Renal cortical epithelial cell (primary cell): ENCODE measurements around the gene DHX8. TPM values are rescaled to one million over a fixed set of nuclear protein-coding genes. Genes with fewer than 3 reads are reported as not detected.

Source experiments
- DNase-seq: peaks from one replicate; pipeline ENCODE4 v3.0.0-alpha.2; 2011; ENCODE audit warnings: low read depth
- total RNA-seq: library from RNA; depleted of rRNA; stranded (reverse); fragments of >200 nt; gene quantifications from 2 replicates; pipeline ENCODE4 v1.2.3, GENCODE V29; 2014

Gene DHX8
- total RNA-seq, 1 donor from 2014 or later: 57.4 TPM

DNA sequence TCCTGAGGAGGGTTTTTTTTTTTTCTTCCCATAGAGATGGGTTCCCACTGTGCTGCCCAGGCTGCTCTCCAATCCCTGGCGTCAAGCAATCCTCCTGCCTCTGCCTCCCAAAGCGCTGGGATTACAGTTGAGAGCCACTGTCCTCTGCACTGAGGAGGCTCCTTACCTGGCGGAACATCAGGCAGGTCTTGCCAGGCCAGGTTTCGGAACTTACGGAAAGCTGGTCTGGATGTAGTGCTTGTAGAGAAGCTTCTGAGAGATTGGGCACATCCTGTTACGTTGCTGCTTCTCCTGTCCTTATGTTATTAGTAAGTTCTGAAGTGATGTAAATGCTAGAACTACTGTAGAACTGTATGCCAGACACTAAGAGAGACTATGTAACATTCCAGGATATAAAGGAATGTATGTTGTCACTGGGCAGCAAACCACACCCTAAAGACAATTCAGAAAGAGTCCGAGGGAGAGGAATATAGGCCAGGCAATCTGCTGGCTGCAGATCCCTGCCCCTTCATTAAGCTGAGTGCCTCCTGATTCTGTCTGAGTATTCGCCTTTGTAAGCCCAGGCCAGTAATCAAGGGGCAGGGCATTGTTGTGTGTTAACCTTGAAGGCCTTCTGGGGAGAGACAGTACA, 41.3 kb downstream of the DHX8 start:
- no peak for DNase-seq

DNA sequence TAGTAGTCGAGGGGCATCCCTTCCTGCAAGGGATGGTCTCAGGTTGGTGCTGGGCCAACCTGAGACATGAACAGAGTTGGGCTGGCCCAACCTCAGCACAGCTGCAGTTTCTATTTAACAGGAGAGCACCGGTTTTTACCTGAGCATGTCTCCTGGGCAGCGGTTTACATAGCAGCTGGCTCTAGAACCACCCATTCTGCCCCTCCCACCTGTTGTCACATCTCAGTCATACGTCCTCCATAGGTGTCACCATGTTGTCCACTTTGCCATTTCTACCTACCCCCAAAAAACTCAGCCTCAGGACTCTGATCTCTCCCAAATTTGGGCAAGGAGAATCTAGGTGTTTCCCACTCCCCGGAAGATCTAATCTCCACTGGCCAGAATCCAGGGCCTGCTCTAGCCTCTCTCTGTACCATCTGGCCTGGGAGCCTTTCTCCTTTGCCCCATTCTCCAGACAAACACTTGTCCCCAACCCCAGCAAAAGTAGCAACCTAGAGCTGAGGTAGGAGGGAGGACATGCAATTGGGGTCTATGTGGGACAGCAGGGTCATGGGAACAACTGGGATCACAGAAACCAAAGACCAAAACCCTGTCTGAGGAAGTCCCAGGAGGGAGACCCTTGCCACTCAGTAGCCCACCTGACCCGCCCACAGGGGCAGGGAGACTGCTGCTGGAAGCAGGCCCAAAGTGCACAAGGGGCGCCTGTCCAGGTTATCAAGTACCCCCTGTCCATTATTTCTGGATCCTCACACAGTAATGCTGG, 43.3 kb downstream of the DHX8 start:
- DNase-seq: no peak

DNA sequence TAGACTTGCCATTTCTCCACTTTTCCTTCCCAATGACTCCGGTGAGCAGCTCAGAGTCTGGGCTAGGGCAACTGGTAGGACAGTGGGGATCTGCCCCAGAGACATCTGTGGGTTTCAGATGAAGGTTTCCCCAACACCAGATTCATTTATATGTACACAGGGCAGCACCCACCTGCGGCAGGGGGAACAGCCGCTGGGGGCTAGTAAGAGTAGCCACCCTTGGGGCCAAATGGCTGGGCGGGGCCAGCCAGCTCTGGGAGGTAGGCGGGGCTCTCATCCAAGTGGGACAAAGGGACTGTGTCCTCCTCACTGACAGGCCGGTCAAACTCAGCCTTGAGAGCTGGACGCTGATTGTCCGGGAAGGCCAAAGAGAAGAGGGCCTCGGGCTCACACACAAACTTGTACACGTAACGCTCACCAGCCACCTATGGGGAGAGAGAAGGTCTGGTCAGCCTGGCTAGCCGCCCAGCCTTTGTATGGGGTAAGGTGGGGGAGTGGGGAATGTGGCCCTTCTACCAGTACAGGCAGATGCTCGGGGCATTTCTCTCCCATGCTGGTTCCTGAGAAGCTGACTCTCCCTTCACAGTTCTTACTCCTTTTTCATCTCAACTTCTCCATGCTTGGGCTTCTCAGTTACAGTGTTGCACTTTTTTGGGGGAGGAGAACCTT, 44.7 kb downstream of the DHX8 start:
- peak; percentile 27 for DNase-seq

DNA sequence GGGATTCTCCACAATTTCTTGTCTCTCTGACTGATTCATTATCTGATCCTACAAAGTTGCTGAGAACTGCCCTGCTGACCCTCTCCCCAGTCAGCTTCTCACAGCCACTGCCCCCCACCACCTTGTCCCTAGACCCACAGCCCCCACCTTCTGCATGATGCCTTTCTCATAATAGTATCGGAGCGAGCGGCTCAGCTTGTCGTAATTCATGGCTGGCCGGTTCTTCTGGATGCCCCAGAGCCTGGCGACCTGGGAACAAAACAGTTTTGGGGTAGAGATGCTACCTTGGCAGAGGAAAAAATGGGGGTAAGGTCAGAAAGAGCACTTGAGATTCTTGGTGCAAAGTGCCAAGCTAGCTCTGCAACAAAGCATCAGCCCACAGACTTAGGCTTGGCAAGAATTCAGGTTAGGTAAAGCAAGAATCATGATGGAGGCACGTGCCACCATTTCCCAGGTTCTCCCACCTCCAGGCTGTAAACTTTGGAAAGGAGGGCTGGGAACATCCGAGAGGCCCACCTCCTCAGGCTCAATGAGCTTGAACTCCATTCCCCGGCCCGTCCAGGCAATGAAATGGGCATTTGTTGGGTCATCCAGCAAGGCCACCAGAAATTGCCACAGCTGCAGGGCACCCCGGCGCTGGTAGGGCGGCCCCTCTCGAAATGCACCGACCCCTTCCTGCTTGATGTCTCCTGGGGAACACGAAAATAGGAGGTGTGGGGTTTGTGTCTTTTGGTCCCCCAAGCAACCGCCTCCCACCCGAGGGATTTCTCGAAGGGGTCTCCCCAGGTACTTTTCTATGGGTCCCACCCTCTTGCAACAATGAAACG, 45.4 kb downstream of the DHX8 start:
- DNase-seq: no peak

DNA sequence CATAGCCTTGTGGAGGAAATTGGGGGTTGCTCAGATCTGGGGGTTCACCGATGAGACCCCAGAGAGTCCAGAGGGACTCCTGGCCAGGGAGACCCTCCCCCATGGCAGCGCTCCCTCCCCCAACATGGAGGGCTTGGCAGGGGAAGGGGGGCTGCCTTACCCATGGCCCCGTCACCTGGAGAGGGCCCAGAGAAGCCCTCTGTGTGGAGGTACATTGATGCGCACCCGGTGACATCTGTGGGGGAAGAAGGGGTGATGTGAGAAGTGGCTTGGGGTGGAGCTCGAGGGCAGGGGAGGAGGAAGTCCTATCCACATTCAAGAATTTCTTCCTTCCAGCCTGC, 46.1 kb downstream of the DHX8 start:
- no peak for DNase-seq

GRCh38 chr17:43530288-43531081, 46.7 kb downstream of the DHX8 start:
- peak; percentile 88 for DNase-seq

DNA sequence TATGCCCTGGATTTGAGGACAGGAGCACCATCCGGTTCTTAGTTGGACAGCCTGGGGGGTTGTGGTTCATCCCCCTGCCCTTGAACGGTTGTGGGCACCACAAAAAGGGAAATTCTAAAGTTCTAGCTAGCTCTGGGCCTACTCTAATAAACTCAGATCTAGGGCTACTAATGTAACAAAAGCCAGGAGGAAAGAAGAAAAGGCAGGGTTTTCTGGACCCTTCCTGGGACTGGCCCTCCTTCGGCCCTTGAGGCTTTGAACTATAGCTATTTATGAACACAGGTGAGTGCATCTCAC, 47.3 kb downstream of the DHX8 start:
- DNase-seq: no peak

- DNase-seq: no peak
Measured at GRCh38 chr17:43531955-43532354, 48.2 kb downstream of the DHX8 start.

GRCh38 chr17:43532581-43532980, 48.8 kb downstream of the DHX8 start:
- no peak for DNase-seq

- no peak for DNase-seq
Measured at GRCh38 chr17:43533699-43534098, 49.9 kb downstream of the DHX8 start.

GRCh38 chr17:43534909-43535308, 51.1 kb downstream of the DHX8 start:
- no peak for DNase-seq

DNA sequence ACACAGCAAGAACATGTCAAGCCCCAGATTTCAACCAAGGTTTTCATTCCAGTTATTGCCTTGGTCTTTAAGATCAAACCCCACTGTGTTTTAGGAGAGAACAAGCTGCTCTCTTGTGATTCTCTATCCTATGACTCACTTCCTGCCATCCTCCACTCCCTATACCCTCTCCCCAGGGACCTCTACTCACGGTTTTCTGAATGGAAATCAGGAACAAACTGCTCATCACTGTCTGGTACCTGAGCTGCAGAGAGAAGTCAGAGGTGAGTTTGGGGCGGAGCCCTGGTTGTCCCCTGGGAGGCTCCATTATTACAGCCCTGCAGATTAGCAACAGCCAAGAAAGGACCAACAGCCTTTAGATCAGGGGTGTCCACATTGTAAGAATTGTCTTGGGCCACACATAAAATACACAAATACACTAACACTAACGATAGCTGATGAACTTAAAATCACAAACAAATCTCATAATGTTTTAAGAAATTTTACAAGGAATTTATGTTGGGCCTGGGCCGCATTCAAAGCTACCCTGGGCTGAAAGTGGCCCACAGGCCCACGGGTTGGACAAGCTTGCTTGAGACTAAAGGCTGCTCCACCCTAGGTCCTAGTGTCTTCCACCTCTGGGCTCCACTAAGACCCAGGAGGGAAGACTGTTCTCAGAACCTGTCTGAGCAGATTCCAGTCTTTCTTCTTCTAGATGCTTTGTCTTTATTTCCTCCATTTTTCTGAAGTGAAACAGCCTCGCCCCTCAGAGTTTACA, 52.6 kb downstream of the DHX8 start:
- DNase-seq: no peak

DNA sequence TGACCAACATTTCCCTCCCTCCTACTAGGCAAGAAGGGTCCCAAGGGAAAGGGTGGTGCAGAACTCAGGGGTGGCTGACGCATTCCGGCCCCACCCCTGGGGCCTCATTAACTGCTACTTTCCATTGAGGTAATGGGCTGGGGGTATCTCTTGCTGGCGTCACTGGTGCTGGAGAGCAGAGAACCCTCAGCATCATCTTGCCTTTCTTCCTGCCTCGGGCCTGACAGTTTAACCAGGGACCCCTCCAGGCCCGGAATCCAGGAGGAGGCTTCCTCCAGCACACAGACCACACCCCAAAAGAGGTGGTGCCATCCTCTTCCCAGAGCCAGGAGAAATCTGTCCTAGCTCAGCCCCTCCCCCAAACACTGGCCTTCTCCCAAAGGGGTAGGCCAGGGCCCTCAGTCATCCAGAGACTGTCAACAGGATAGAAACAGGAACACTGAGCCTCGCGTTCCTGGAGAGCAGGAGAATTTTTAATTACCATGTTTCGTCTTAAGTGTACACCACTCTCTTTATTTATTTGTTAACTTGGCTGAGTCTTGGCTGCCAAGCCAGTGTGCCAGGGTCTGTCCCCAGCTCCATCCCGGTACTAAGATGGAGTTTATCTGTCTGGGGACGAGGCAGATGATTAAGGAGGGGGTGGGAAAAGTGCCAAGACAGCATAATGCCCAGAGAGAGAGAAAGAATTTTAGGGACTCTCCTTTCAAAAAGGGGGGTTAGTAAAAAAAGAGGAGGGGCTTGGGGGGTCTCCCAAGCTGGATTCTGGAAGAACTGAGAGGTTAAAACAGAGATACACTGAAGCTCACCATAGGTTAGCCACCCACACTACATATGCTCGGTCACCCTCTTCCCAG, 57.3 kb downstream of the DHX8 start:
- no peak for DNase-seq

DNA sequence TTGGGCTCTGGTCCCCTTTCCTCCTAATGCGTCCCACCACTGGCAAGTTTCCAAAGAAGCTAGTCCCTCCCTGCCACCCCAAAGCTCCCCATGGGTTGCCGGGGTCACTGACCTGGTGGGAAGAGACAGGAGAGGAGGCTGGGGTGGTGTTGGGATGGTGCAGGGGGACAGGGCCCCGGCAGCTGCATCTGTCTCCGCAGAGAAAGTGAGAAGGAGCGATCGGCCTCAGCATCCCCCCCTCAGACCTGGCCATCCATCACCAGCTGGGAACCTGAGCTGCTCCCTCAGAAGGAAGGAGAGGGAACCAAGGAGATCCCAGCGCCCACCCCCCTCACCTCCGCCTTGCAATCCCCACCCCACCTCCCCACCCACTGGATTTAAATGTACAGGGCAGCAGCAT, 59.1 kb downstream of the DHX8 start:
- no peak for DNase-seq

DNA sequence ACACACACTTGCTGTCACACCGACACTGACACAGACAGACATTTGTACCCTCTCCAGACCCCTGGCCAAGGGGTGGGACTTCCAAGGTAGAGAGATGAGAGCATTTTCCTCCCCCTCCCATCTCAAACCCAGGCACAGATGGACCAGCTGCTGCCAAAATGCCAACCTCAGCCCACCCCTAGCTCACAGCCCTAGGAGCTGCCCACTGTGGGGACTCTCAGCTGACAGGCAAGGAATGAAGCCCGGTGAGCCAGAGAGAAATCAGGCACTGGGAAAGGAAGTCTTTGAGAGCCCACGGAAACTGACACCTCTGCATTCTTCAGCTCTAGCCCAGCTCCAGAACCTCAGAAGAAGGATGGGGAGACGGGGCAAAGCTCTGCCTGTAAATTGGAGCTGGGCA, 59.5 kb downstream of the DHX8 start:
- no peak for DNase-seq

DNA sequence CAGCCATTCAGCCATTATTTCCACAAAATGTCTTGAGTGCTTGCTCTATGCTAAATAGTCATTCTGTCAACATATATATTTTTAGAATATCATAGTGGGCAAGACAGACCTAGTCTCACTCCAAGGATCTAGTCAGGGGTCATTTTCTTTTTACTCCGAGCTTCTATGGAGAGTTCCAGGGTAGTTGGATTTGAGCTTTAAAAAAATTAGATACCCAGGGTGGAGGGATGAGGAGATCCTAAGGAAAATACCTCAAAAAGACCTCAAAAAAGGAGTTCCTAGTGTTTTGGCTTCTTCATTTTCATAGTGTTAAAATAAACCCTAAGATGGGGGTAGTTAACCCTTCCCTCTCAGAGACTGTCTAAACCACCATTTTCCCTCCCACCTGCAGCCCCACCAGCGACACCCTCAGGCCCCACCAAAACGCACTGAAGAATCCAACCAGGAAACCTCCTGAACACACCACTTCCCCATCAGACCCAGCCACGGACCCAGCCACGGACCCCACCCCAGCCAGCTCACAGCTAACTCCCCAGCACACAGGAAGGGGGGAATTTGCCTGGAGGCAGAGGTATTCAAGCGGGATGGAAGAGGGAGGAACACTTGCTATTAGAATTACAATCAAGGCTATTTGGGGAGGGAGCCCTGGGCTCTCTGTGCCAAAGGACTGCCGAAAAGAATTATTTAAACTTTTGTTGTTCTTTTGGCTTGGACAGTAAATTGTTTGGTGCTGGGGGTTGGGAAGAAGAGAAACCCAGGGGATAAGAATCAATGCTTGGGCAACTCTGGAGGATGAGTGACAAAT, 60.2 kb downstream of the DHX8 start:
- peak; percentile 60 for DNase-seq

GRCh38 chr17:43545383-43545632, 61.5 kb downstream of the DHX8 start:
- DNase-seq: no peak

DNA sequence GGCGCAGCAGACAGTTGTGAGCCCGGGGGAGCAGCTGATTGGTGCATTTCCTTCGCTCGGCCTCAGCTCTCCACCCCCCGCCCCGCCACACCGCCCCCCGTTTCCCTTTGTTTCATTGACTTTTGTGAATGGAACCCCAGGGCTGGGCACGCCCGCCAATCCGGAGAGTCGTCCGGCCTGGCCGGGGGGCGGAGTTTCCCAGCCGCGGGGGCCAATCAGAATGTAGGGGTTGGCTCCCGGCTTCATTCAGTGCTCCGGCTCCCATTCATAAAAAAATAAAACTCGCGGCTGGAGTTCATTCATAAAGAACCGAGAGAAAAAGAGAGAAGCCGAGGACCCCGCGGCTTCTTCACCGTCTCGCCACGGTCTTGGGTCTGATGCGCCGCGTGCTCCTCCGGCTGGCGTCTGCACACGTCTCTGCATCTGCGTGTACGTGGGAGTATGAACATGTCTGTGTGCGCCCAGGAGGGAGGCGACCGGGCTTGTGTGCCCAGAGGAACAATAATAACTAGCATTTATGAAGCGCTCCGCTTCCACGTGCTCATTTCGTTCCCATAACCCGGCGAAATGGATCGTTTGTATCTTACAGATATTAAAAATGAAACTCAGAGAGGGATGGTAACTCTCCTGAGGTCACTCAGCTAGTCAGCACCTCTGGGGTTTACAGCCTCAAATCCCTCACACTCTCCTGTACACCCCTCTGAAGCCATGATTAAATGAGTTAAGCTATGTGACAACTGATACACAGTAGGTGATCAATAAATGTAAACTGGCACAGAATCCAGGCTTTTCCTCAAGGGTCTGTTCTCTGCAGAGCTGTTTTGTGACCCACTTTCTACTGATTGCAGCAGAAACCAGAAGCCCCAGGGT, 62.8 kb downstream of the DHX8 start, which contains the start of gene ETV4:
Gene ETV4 (minus strand): TSS at position 22 of the 870 bp plus-strand sequence. CDS start 723 bp downstream, outside the sequence.
- peak; percentile 76 for DNase-seq
